NCI-H524 (cell line): ENCODE data around the gene GOT2.
"Not testable (repeated sequence)": the region's sequence is repeated elsewhere in the genome, so short reads cannot be mapped to it uniquely, and the experiment has no call there.

Experiments
- DNase-seq, 2 experiments: peaks; one replicate each; lab custom pipeline; 2025; lab: John Stamatoyannopoulos, UW

Gene GOT2

DNA sequence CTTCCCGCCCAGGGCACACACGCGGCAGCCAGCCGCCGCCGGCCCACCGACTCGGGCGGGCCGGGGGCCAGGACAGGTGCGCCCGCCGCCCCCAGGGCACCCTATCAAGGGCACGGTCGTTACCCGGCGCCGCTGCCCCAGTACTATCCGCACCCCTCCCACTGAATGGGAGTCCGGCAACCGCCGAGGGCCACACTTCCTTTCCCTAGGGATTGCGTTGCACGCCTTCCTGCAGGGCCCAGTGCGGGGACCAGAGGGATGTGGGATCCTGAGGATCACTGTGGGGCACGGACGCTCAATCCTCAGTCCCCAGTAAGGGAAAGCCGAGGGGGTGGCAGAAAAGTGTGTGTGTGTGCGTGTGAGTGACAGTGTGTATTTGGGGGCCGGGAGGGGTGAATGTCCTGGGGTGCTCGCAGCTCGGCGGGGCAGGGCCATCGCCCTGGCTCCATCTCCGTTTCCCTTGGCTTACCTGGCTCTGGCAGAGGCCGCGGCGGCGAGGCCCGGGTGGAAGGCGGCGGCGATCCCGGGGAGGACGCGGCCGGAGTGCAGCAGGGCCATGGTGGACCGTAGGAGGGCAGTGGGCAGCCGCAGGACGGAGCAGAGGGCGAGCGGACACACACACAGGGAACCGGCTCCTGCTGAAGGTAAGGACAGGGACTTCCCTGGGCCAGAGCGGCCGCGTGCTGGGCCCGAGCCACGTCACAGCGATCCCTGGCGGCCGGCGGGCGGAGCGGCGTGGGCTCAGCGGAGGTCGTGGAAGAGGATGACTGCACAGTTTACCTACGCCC lies at the start of gene GOT2:
GOT2 (minus strand) TSS at position 646 of the 788 bp plus-strand sequence; CDS start at position 558, 88 bp downstream.
- DNase-seq: peak; percentile 71 to 81

DNA sequence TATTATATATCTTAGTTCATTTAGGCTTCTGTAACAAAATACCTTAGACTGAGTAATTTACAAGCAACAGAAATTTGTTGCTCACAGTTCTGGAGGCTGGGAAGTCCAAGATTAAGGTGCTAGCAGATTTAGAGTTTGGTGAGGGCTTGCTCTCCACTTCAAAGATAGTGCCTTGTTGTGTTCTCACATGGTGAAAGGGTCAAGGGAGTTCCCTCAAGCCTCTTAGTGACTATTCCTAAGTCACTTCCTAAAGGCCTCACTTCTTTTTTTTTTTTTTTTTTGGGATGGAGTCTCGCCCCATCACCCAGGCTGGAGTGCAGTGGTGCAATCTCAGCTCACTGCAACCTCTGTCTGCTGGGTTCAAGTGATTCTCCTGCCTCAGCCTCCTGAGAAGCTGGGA lies 45.2 kb upstream of the GOT2 start:
- DNase-seq: not testable (repeated sequence)

GRCh38 chr16:58773870-58774269 lies 39.8 kb upstream of the GOT2 start:
- DNase-seq: no peak

- DNase-seq: no peak
These were observed 34.0 kb upstream of the GOT2 start for GRCh38 chr16:58768145-58768544.

DNA sequence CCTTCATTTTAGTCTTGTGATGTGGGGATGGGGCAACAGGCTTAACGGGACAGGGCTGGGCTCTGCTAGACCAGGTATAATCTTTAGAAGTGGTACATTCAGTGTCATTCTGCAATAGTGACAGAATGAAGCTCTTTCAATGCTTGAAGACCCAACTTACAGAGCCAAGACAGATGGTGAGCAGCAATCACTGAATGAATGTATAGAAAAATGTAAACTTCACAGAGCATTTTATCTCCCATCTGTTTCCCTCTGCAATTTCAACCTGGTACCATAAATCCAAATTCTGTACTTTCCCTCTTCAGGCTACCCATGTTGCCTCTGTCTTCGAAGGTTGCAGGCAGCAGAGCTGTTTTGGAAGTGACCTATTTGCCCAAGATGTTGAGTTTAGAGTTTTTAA lies 33.5 kb upstream of the GOT2 start:
- DNase-seq: no peak

DNA sequence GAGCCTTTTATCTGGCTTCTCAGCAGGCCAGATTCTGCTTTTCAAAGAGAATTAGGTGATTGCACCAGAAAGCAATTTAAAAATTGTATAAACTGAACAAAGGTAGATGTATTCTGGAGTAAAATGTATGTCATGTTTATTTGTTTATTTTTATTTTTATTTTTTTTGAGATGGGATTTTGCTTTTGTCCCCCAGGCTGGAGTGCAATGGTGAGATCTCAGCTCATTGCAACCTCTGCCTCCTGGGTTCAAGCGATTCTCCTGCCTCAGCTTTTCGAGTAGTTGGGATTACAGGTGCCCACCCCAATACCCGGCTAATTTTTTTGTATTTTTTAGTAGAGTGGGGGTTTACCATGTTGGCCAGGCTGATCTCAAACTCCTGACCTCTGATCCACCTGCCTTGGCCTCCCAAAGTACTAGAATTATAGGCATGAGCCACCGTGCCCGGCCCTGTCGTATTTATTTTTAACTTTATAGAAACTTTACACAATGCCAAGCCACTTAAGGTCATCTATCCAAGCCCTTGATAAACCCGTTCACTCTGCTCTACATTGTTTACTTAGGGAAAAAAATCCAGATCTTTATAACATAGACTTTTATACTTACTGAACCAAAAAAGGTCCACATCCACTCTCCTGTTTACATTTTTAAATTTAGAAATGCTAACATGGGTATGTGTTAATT lies 22.7 kb upstream of the GOT2 start:
- no peak for DNase-seq

GRCh38 chr16:58755989-58756649 lies 22.0 kb upstream of the GOT2 start:
- DNase-seq: peak; percentile 79 to 81

DNA sequence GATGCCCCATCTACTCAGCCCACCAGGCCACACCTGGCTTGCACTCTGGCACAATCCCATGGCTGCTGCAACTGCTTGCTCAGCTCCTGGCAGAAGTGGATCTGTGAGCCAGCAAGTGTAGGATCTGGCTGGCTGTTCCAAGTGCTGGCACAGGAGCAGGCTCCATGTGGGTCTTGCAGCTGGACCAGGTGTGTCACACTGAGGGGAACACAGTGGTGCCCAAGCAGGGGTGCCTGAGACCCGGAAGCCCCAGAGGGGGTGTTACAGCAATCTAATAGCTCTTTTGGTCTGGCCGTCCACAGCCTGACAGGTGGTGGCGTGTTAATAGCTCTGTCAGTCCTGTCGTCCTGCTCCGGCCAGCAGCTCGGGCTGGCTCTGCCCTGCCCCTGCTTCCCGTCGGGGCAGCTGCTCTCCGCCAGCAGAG lies 19.6 kb upstream of the GOT2 start:
- no peak for DNase-seq

GRCh38 chr16:58744497-58744896 lies 10.4 kb upstream of the GOT2 start:
- DNase-seq: no peak

- no peak for DNase-seq
These were observed 7.9 kb upstream of the GOT2 start for GRCh38 chr16:58741976-58742375.

DNA sequence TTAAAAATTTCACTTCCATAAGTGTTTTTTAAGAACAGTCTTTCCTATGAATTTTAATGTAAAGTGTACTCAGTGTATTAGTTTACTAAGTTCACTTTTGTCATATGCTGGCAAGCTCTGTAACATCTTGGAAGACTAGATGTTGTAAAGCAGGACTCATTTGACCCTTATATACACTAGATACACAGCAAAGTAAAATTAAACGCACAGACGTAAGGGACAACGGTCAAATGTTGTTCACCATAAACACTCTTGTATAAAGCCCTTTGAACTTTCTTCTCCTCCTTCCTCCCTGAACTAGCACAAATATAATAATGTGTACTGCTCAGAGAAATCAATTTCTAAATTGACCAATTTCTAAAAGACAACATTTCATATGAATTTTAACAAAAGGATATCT lies 7.0 kb upstream of the GOT2 start:
- no peak for DNase-seq

DNA sequence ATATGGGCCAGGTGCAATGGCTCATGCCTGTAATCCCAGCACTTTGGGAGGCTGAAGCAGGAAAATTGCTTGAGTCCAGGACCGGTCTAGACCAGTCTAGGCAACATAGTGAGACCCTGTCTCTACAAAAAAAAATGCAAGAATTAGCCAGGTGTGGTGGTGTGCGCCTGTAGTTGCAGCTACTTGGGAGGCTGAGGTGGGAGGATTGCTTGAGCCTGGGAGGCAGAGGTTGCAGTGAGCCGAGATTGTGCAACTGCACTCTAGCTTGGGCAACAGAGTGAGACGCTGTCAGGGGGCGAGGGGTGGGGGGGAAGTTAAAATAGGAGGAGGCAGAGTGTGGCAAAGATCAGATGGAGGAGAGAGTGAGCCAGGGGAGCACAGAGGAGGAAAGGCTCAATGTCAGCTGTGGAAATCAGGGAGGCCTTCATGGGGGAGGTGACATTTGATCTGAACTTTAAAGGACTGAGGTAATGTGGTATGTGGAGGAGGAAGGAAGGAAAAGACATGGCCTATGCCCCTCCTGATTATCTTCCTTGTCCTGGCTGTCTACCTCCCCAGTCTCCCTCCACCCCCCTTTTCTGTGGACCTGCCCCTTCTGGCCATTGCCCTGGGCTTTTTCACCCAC lies 4.7 kb upstream of the GOT2 start:
- no peak for DNase-seq

- DNase-seq: not testable (repeated sequence)
These were observed 2.2 kb upstream of the GOT2 start for GRCh38 chr16:58736341-58736740.

GRCh38 chr16:58734459-58734787 lies 307 bp upstream of the GOT2 start:
- no peak for DNase-seq

DNA sequence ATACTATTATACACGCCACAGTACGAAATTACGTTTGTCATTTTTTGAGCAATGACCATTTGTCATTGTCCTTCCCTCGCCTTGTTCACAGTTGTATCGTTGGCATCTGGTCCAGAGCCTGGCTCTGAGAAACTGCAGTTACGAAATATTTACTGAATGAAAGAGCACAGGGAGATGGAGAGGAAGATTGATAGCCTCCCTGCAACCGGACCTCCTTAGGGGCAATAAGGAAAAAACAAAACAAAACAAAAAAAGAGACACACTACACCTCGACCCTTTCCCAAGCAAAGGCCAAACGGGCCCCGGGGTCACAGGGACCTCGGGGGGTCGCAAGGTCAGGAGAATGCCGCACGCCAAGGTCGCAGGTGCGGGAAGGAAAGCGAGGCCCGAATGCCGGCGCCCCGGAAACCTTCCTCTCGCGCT lies 857 bp downstream of the GOT2 start:
- DNase-seq: no peak

DNA sequence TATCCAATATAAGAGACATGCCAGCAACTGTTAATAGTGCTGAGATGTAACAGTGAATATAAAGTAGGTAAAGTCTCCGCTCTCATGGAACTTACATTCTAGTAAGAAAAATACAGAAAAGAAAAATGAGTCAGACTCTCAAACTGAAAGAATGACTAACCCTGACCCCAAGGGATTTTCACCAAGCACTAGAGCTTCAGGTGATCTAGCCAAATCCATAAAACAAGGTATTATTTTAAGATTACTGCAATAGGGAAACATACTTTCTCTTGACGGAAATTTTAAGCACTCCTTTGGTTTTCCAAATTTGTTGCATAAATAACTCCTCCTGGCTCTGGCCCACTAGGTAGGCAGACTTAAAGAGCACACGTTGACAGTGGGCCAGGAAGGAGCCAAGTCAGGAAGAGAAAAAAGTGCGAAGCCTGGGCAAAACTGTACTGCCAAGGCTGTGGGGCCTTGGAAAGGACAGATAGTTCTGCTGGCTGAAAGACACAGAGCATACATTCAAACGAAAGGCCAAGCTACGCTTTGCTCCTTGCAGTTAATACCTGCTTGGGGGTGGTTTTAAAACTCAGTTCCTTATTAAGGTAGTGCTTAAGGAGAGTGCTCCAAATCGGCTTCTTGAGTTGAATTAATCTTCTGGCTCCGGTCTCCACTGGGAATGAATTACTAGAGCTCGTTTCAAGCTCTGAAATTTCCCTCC lies 1.4 kb downstream of the GOT2 start:
- no peak for DNase-seq

GRCh38 chr16:58730724-58731370 lies 3.3 kb downstream of the GOT2 start:
- no peak for DNase-seq

- no peak for DNase-seq
These were observed 6.1 kb downstream of the GOT2 start for GRCh38 chr16:58727796-58728568.

- no peak for DNase-seq
These were observed 6.9 kb downstream of the GOT2 start for GRCh38 chr16:58727028-58727781.

- no peak for DNase-seq
These were observed 11.0 kb downstream of the GOT2 start for GRCh38 chr16:58723109-58723508.
